B cell (primary cell): ENCODE results near the gene PGBD5.

Experiments
- EZH2 ChIP-seq: IDR thresholded peaks from 2 replicates; pipeline ENCODE4 v1.6.1; 2012; ENCODE audit warnings: borderline replicate concordance, low read depth, mild to moderate bottlenecking, moderate library complexity, low read length; ENCODE audit not compliant: insufficient read depth, poor library complexity, severe bottlenecking
- TF ChIP-seq, protein P1 (sequence below): fragments of 200-600 bp; IDR thresholded peaks from one replicate; pipeline ENCODE4 v1.8.0; 2022; ENCODE audit warnings: antibody characterized with exemption, mild to moderate bottlenecking

DNA sequence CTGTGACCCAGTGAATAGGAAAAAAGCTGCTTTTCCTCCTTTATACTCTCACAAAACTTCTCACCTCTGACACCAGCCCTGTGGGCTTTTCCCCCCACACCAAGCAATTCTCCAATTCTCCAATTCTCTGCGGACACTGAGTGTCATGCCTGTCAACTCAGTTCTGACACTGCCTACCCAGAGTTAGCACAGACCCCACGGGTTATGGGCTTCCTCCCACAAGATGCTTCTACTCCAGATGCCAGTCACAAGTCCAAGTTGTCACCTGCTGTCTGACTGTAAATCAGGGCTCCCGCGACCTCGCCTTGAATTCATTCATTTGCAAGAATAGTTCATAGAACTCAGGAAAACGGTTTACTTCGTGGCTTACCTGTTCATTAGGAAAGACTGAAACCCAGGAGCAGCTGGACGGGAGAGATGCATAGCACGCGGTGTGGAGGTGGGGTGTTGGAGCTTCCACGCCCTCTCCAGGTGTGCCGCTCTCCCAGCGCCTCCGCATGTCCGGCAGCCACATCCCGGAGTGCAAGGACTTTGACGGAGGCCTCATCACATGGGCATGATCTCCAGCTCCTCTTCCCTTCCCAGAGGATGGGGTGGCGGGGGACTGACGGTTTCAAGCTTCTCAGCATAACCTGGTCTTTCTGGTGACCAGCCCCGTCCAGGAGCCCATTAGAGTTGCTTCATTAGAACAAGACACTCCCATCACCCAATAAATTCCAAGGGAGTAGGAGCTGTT is 154.7 kb downstream of the PGBD5 start:
- TF ChIP-seq, protein P1, sequence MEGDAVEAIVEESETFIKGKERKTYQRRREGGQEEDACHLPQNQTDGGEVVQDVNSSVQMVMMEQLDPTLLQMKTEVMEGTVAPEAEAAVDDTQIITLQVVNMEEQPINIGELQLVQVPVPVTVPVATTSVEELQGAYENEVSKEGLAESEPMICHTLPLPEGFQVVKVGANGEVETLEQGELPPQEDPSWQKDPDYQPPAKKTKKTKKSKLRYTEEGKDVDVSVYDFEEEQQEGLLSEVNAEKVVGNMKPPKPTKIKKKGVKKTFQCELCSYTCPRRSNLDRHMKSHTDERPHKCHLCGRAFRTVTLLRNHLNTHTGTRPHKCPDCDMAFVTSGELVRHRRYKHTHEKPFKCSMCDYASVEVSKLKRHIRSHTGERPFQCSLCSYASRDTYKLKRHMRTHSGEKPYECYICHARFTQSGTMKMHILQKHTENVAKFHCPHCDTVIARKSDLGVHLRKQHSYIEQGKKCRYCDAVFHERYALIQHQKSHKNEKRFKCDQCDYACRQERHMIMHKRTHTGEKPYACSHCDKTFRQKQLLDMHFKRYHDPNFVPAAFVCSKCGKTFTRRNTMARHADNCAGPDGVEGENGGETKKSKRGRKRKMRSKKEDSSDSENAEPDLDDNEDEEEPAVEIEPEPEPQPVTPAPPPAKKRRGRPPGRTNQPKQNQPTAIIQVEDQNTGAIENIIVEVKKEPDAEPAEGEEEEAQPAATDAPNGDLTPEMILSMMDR: no peak
- TF ChIP-seq EZH2: no peak
